HEK293 (cell line): Measurements from ENCODE around the gene STK10.
"Not testable (repeated sequence)": the region's sequence is repeated elsewhere in the genome, so short reads cannot be mapped to it uniquely, and the experiment has no call there.

Experiments used
- CTCF ChIA-PET: fragments of 350-600 bp; formaldehyde crosslinking; extraction: SDS; loops from one replicate; lab custom pipeline; 2021; ENCODE audit warnings: antibody characterized with exemption; lab: Yijun Ruan, JAX
- POLR2A ChIA-PET: fragments of 300-600 bp; formaldehyde crosslinking; extraction: SDS; loops from one replicate; lab custom pipeline; 2020; ENCODE audit warnings: antibody characterized with exemption, inconsistent platforms; lab: Yijun Ruan, JAX
- H3K27ac ChIP-seq: fragments of 200-500 bp; sonication (Bioruptor generic); 2 replicates; pipeline ENCODE4 v1.5.1; 2014; ENCODE audit warnings: low read depth, low read length, control low read depth, inconsistent platforms; ENCODE audit errors: extremely low read depth
- H3K36me3 ChIP-seq, 2 experiments: fragments of 200-500 bp in 1 of 2; sonication (Bioruptor generic) in 1 of 2; 1 replicate in 1 of 2; 2 replicates in 1 of 2; pipeline ENCODE4 v1.5.1; 2014 to 2017; ENCODE audit warnings: inconsistent platforms in 2 of 2, low read length in 2 of 2; ENCODE audit not compliant: control insufficient read depth in 2 of 2, insufficient read depth in 1 of 2
- H3K4me1 ChIP-seq: fragments of 200-500 bp; sonication (Bioruptor generic); 2 replicates; pipeline ENCODE4 v1.5.1; 2014; ENCODE audit warnings: mild to moderate bottlenecking, low read length, inconsistent platforms; ENCODE audit not compliant: control insufficient read depth, insufficient read depth
- H3K4me3 ChIP-seq: 2 replicates; pipeline ENCODE4 v1.5.1; 2011; ENCODE audit warnings: low read depth, mild to moderate bottlenecking, control low read depth, low read length, moderate library complexity
- H3K9me3 ChIP-seq: fragments of 200-500 bp; sonication (Bioruptor generic); 2 replicates; pipeline ENCODE4 v1.5.1; 2014; ENCODE audit warnings: low read depth, low read length, inconsistent platforms; ENCODE audit not compliant: control insufficient read depth, insufficient read depth
- KLF1 ChIP-seq: fragments of 450-650 bp; formaldehyde crosslinking; IDR thresholded peaks from 2 replicates; pipeline ENCODE4 v1.5.1; 2016; ENCODE audit warnings: missing biosample characterization, missing genetic modification characterization
- MEIS1 ChIP-seq: sonication (generic); formaldehyde crosslinking; IDR thresholded peaks from 2 replicates; pipeline ENCODE4 v1.8.1; 2022; ENCODE audit warnings: missing genetic modification reagents, mild to moderate bottlenecking, borderline replicate concordance
- OSR2 ChIP-seq: fragments of 450-650 bp; formaldehyde crosslinking; IDR thresholded peaks from 2 replicates; pipeline ENCODE4 v1.5.1; 2016; ENCODE audit warnings: missing biosample characterization, missing genetic modification characterization
- PRDM6 ChIP-seq: fragments of 450-650 bp; formaldehyde crosslinking; IDR thresholded peaks from 2 replicates; pipeline ENCODE4 v1.5.1; 2017; ENCODE audit warnings: missing biosample characterization, missing genetic modification characterization
- SCRT1 ChIP-seq: fragments of 450-650 bp; formaldehyde crosslinking; IDR thresholded peaks from 2 replicates; pipeline ENCODE4 v1.5.1; 2016; ENCODE audit warnings: missing biosample characterization, missing genetic modification characterization, borderline replicate concordance
- SCRT2 ChIP-seq: fragments of 450-650 bp; formaldehyde crosslinking; IDR thresholded peaks from 2 replicates; pipeline ENCODE4 v1.5.1; 2016; ENCODE audit warnings: missing biosample characterization, missing genetic modification characterization
- YY2 ChIP-seq: fragments of 450-650 bp; formaldehyde crosslinking; IDR thresholded peaks from 2 replicates; pipeline ENCODE4 v1.5.1; 2016; ENCODE audit warnings: missing biosample characterization, missing genetic modification characterization
- ZBTB48 ChIP-seq: fragments of 450-650 bp; formaldehyde crosslinking; IDR thresholded peaks from 2 replicates; pipeline ENCODE4 v1.5.1; 2016; ENCODE audit warnings: missing biosample characterization, missing genetic modification characterization
- ZBTB6 ChIP-seq: fragments of 450-650 bp; formaldehyde crosslinking; IDR thresholded peaks from 2 replicates; pipeline ENCODE4 v1.5.1; 2017; ENCODE audit warnings: missing biosample characterization, missing genetic modification characterization
- ZNF112 ChIP-seq: fragments of 450-650 bp; formaldehyde crosslinking; IDR thresholded peaks from 2 replicates; pipeline ENCODE4 v1.5.0; 2017; ENCODE audit warnings: missing biosample characterization, missing genetic modification characterization
- ZNF133 ChIP-seq: fragments of 450-650 bp; formaldehyde crosslinking; IDR thresholded peaks from 2 replicates; pipeline ENCODE4 v1.5.1; 2016; ENCODE audit warnings: missing biosample characterization, missing genetic modification characterization
- ZNF266 ChIP-seq: fragments of 450-650 bp; formaldehyde crosslinking; IDR thresholded peaks from 2 replicates; pipeline ENCODE4 v1.5.1; 2016; ENCODE audit warnings: missing biosample characterization, missing genetic modification characterization, low read depth
- ZNF280C ChIP-seq: fragments of 450-650 bp; formaldehyde crosslinking; IDR thresholded peaks from 2 replicates; pipeline ENCODE4 v1.5.1; 2016; ENCODE audit warnings: missing biosample characterization, missing genetic modification characterization
- ZNF324 ChIP-seq: fragments of 450-650 bp; formaldehyde crosslinking; IDR thresholded peaks from 2 replicates; pipeline ENCODE4 v1.5.1; 2016; ENCODE audit warnings: missing biosample characterization, missing genetic modification characterization
- ZNF341 ChIP-seq: fragments of 450-650 bp; formaldehyde crosslinking; IDR thresholded peaks from 2 replicates; pipeline ENCODE4; 2016; ENCODE audit warnings: low read depth, missing biosample characterization, missing genetic modification characterization
- ZNF473 ChIP-seq: fragments of 450-650 bp; formaldehyde crosslinking; IDR thresholded peaks from 2 replicates; pipeline ENCODE4 v1.5.1; 2017; ENCODE audit warnings: missing biosample characterization, missing genetic modification characterization
- ZNF501 ChIP-seq: fragments of 450-650 bp; formaldehyde crosslinking; IDR thresholded peaks from 2 replicates; pipeline ENCODE4 v1.5.1; 2016; ENCODE audit warnings: missing biosample characterization, missing genetic modification characterization
- ZNF530 ChIP-seq: fragments of 450-650 bp; formaldehyde crosslinking; IDR thresholded peaks from 2 replicates; pipeline ENCODE4 v1.5.1; 2016; ENCODE audit warnings: low read depth, missing biosample characterization, missing genetic modification characterization
- ZNF561 ChIP-seq: fragments of 450-650 bp; IDR thresholded peaks from 2 replicates; pipeline ENCODE4 v1.5.1; 2018; ENCODE audit warnings: missing biosample characterization, missing genetic modification characterization, borderline replicate concordance
- ZNF580 ChIP-seq: fragments of 450-650 bp; formaldehyde crosslinking; IDR thresholded peaks from 2 replicates; pipeline ENCODE4 v1.5.1; 2016; ENCODE audit warnings: missing biosample characterization, missing genetic modification characterization
- ZNF600 ChIP-seq: fragments of 450-650 bp; formaldehyde crosslinking; IDR thresholded peaks from 2 replicates; pipeline ENCODE4 v1.5.1; 2016; ENCODE audit warnings: missing biosample characterization, missing genetic modification characterization
- ZNF654 ChIP-seq: fragments of 450-650 bp; formaldehyde crosslinking; IDR thresholded peaks from 2 replicates; pipeline ENCODE4 v1.5.1; 2016; ENCODE audit warnings: low read depth, missing biosample characterization, missing genetic modification characterization
- ZNF777 ChIP-seq: fragments of 450-650 bp; formaldehyde crosslinking; IDR thresholded peaks from 2 replicates; pipeline ENCODE4 v1.5.1; 2017; ENCODE audit warnings: missing biosample characterization, missing genetic modification characterization, borderline replicate concordance
- ZNF791 ChIP-seq: fragments of 450-650 bp; formaldehyde crosslinking; IDR thresholded peaks from 2 replicates; pipeline ENCODE4 v1.5.1; 2016; ENCODE audit warnings: missing biosample characterization, missing genetic modification characterization

STK10 gene

GRCh38 chr5:172159016-172159415 is 29.0 kb downstream of the STK10 start (continued):
- TF ChIP-seq ZNF561 (tag by site-specific recombination) = no peak
- no peak for TF ChIP-seq SCRT2 (tag by site-specific recombination)
- TF ChIP-seq ZNF266 (tag by site-specific recombination) = no peak
- no peak for TF ChIP-seq MEIS1
- TF ChIP-seq ZNF600 (tag by site-specific recombination) = no peak
- TF ChIP-seq PRDM6 (tag by site-specific recombination) = no peak
- no peak for TF ChIP-seq ZNF654
- no peak for TF ChIP-seq ZNF473 (tag by site-specific recombination)
- TF ChIP-seq OSR2 = no peak
- TF ChIP-seq ZNF112 (tag by site-specific recombination) = no peak
- no peak for TF ChIP-seq ZNF530 (tag by site-specific recombination)

- no peaks in the 10 kb centered on the region for H3K9me3 ChIP-seq
- H3K36me3 ChIP-seq = peaks cover 0 to 10% of the 10 kb centered on the region in 2 experiments; a peak in 1 of 3 replicates
- TF ChIP-seq ZBTB48 (tag by site-specific recombination) = no peak
- no peak for TF ChIP-seq ZNF133
- TF ChIP-seq ZNF580 = no peak
- TF ChIP-seq YY2 (tag by site-specific recombination) = no peak
- no peak for TF ChIP-seq ZNF324 (tag by site-specific recombination)
- TF ChIP-seq ZNF341 (tag by site-specific recombination) = no peak
- no peak for TF ChIP-seq KLF1
- TF ChIP-seq ZNF501 (tag by site-specific recombination) = no peak
- no peak for TF ChIP-seq ZNF791 (tag by site-specific recombination)
- TF ChIP-seq ZBTB6 (tag by site-specific recombination) = no peak
- no peak for TF ChIP-seq ZNF777
- TF ChIP-seq SCRT1 = no peak
- no peak for TF ChIP-seq ZNF280C (tag by site-specific recombination)
- no peak overlapping the region for H3K27ac ChIP-seq
- CTCF ChIA-PET = interaction anchor here (1.3 kb wide), 1 partner anchor 11 kb away, joined by 3 read pairs; no protein-coding TSS in a partner anchor
- no peak overlapping the region for H3K4me3 ChIP-seq
- H3K4me1 ChIP-seq = no peaks in the 10 kb centered on the region
- POLR2A ChIA-PET = no interaction called here
These were observed 31.5 kb downstream of the STK10 start for GRCh38 chr5:172156541-172156994.

GRCh38 chr5:172155101-172155500 is 32.9 kb downstream of the STK10 start:
- H3K27ac ChIP-seq, H3K9me3 ChIP-seq, H3K4me3 ChIP-seq, H3K36me3 ChIP-seq, H3K4me1 ChIP-seq: not testable (repeated sequence)
- CTCF ChIA-PET = interaction anchor here (0.6 kb wide), 1 partner anchor 34 kb away, joined by 4 read pairs; no protein-coding TSS in a partner anchor
- POLR2A ChIA-PET = interaction anchor here (0.6 kb wide), 1 partner anchor 20 kb away, joined by 5 read pairs; no protein-coding TSS in a partner anchor
